GM21717 (cell line): ENCODE results near the gene JAM2.
"Not testable (repeated sequence)": the region's sequence is repeated elsewhere in the genome, so short reads cannot be mapped to it uniquely, and the experiment has no call there.

Experiments
- ATAC-seq: cut with Tn5 transposase; IDR thresholded peaks from one replicate; pipeline ENCODE4 v1.9.1; 2021; ENCODE audit warnings: mild to moderate bottlenecking, moderate library complexity; ENCODE audit not compliant: unreplicated experiment

Gene JAM2, protein sequence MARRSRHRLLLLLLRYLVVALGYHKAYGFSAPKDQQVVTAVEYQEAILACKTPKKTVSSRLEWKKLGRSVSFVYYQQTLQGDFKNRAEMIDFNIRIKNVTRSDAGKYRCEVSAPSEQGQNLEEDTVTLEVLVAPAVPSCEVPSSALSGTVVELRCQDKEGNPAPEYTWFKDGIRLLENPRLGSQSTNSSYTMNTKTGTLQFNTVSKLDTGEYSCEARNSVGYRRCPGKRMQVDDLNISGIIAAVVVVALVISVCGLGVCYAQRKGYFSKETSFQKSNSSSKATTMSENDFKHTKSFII

GRCh38 chr21:25638660-25639550, at the start of gene JAM2:
Gene JAM2, plus strand, starts transcription at chr21:25639258. Its CDS starts 564 bp downstream, at chr21:25639822.
- peak; percentile 52 for ATAC-seq

DNA sequence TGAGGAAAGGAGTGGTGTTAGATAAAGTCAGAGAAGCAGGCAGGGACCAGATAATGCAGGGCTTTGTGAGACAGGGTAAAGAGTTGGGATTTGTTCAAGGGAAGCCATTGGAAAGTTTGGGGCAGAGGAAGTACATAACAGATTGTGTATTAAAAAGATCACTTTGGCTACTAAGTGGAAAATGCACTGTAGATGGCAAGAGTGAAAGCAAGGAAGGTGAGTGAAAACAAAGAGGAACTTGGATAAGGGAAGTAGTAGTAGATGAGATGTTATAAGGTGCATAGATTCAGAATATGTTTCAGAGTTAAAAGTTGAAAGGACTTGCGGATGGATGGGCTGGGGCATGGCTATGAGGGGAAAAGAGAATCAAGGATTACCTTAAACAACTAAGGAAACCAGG, 49.2 kb upstream of the JAM2 start:
- no peak for ATAC-seq

DNA sequence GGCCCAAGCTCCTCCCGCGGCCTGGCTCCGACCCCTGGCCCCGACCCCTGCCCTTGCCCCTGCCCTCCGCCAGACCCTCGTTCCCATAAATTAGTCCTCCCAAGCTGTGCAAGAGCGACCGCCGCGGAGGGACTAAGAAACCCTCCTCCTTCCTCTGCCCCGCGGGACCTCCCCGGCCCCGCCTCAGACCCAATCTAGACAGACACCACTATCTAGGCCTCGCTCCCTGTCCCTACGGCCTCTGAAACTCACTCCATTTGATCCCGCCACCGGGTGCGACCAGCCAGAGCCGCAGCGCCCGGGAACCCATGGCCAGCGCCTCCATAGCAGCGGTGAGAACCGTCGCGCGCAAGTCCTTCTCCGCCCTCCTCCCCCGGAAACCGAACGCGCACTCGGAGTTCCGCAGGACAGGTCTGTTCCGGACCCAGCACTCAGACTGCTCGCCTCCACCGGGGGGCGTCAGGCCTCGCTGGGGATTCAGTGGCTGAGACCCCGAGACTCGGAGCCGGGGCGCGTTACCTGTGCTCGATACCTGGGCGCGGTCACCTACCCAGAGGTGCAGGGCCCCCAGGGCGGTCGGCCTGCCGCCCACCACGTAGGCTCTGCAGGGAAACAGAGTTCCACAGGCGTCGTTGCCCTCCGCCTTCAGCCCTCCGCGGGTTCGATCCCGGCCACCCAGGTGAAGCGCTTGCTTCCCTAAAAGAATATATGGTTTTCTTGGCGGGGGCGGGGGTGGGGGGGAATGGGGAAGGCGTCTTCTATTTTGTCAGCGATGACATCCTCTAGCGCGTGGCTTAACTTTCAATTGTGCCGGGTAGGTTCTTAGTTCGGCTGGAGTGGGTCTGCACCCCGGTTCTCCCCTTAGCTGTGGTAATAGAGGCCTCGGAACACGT, 31.7 kb upstream of the JAM2 start, which contains the start of gene MRPL39:
Gene MRPL39, minus strand, starts transcription at position 331 of the 893 bp plus-strand sequence. Its CDS starts 6 bp downstream, at position 325.
- ATAC-seq: peak; percentile 95

DNA sequence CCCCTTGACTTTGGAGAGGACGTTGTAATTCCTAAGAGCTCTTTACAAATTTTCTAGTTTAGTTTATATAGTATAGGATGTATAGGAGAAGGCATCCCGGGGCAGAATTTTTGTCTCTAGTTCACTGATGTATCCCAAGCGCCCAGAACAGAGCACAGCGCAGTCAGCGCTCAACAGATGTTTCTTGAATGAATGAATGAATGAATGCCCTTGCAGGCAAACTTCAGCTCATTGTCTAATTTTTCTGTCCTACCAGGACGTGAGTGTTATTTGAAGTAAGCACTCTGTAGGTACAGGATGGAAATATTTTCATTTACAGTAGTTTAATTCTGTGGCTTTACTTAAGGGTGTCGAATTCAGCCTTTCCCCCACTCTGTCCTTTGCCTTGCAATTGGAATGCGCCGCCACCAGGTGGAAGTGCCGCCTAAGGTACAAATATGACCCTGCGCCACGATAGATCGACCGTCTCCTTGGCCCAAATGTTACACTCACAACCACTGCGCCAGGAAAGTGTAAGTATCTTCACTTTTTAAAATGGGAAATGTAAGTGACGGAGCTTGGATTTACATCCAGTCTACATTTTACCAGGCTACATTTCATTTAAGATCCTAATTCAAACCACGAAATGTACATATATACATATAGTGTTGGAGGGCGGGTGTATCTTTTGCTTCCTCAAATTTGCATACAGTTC, 30.9 kb upstream of the JAM2 start:
- ATAC-seq: peak; percentile 73

GRCh38 chr21:25614441-25614840, 24.6 kb upstream of the JAM2 start:
- no peak for ATAC-seq

GRCh38 chr21:25615880-25616279, 23.2 kb upstream of the JAM2 start:
- ATAC-seq: no peak

- no peak for ATAC-seq
These were observed 19.9 kb upstream of the JAM2 start for GRCh38 chr21:25619198-25619597.

GRCh38 chr21:25624511-25624910, 14.5 kb upstream of the JAM2 start:
- ATAC-seq: no peak

- ATAC-seq: no peak
These were observed 14.0 kb upstream of the JAM2 start for GRCh38 chr21:25625036-25625435.

- not testable (repeated sequence) for ATAC-seq
These were observed 13.1 kb upstream of the JAM2 start for GRCh38 chr21:25625776-25626555.

- ATAC-seq: no peak
These were observed 12.3 kb upstream of the JAM2 start for GRCh38 chr21:25626757-25627156.

DNA sequence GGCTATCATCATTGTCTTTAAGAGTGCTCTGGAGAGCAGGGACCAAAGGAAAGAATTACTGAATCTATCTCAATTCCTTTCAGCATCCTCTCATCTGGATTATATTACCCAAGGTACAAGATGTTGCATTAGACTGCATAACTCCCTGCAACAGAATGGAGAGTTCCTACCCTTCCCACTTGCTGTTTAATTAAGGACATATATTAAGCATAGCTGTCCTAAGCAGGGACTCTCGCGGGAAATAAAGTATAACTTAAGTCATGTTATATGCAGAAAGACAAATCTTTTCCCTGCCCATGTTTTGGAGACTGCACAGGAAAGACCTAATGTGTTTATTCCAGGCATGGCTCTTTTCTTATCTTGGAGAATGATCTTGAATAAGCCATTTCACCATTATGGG, 6.8 kb upstream of the JAM2 start:
- ATAC-seq: no peak

GRCh38 chr21:25635310-25635709, 3.7 kb upstream of the JAM2 start:
- ATAC-seq: no peak

DNA sequence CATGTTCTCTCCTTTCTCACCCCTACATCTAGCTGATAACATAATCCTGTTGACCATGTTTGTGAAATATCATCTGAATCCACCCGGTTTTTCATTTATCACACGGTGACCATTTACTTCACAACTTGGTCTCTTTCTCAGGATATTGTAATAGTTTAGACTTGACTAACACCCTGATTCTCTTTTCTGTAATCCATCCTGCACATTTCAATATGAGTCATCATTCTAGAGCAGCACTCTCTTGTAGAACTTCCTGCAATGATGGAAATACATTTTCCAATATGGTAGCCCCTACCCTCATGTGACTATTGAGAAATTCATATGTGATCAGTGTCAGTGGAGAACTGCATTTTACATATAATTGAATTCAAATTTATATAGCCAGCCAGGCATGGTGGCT, 2.3 kb upstream of the JAM2 start:
- no peak for ATAC-seq

GRCh38 chr21:25637851-25638659, 1.0 kb upstream of the JAM2 start:
- ATAC-seq: no peak

GRCh38 chr21:25639551-25640201, 618 bp downstream of the JAM2 start:
- ATAC-seq: peak; percentile 76

DNA sequence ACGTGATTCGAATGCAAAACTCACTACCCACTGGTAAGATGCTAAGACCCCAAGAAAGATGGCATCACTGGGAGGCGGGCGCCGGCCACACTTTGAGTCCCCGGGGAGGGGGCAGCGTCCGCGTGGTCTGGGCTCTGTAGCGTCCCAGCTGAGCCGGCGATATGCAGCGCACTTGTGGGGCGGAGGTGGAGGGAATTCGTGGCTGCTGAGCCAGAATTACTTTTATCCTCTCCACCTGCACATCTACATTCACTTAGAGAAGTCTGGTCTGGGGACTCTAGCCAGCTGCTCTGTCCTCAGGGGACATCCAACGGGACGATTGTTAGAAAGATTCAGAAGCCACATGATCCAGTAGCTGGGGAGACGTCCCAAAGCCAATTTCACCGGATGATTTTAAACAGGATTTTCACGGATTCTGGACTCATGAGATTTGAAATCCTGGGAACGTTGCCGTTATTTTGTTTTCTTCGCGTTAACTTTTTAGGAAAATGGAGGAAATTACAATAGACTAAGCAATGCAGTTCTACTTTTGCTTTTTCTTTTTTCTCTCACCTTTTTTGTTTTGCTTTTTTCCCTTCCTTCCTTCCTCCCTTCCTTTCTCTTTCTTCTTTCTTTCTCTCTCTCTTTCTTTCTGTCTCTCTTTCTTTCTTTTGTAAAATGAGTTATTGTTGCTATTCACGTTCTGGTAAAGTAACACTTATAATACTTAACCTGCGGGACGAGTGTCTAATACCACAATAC, 1.3 kb downstream of the JAM2 start:
- ATAC-seq: peak; percentile 32

DNA sequence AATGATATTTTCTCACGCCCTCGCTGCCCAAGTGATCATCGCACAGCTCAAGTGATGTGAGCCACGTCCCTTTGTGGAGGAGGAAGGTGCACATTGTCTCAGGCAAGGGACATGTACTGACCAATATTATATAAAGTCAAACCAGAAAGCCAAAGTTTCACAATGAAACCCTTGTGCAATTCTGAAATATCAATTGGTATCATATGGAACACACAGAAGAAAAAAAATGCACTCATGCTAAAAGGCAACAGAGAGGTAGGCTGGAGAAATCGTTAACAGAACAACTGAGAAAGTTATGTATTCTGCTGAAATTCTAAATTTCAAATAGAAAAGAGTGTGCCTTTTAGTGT, 1.9 kb downstream of the JAM2 start:
- no peak for ATAC-seq
